PC-3 (cell line): ENCODE results near the gene WHRN. TPM values are rescaled to one million over a fixed set of nuclear protein-coding genes. Genes with fewer than 3 reads are reported as not detected.

Source experiments
- ATAC-seq: fragments of 200-7000 bp; cut with Tn5 transposase; 2 replicates; pipeline ENCODE4 v1.9.1; 2020; ENCODE audit warnings: mild to moderate bottlenecking, moderate library complexity
- BruUV-seq: library from RNA; stranded (reverse); fragments of 400-500 nt; replicated peaks from 2 replicates; lab custom pipeline; 2021; lab: Mats Ljungman, UMichigan
- CTCF ChIA-PET: fragments of 300-600 bp; sonication (Branson Sonifier 250); formaldehyde crosslinking; loops from one replicate; lab custom pipeline; 2022; ENCODE audit warnings: antibody characterized with exemption; lab: Charles Lee
- POLR2A ChIA-PET: fragments of 300-600 bp; sonication (Branson Sonifier 250); formaldehyde crosslinking; loops from one replicate; lab custom pipeline; 2022; ENCODE audit warnings: antibody characterized with exemption; ENCODE audit not compliant: unreplicated experiment; lab: Charles Lee
- DNase-seq: peaks from one replicate; pipeline ENCODE4 v3.0.0-alpha.2; 2015
- H2AFZ ChIP-seq: fragments of 300-600 bp; sonication (generic); 2 replicates; pipeline ENCODE4 v1.6.0; 2016; ENCODE audit warnings: antibody characterized with exemption, low read length
- H3F3A ChIP-seq: fragments of 300-600 bp; sonication (generic); one replicate; pipeline ENCODE4 v1.6.0; 2017; ENCODE audit warnings: antibody characterized with exemption, low read length, control low read depth, mild to moderate bottlenecking; ENCODE audit not compliant: unreplicated experiment
- H3K27ac ChIP-seq: fragments of 300-600 bp; sonication (generic); 2 replicates; pipeline ENCODE4 v1.5.1; 2016; ENCODE audit warnings: mild to moderate bottlenecking, low read length
- H3K27me3 ChIP-seq: fragments of 300-600 bp; sonication (generic); 2 replicates; pipeline ENCODE4 v1.6.1; 2016; ENCODE audit warnings: low read length, mixed read lengths
- H3K36me3 ChIP-seq: fragments of 300-600 bp; sonication (generic); 2 replicates; pipeline ENCODE4 v1.6.1; 2016; ENCODE audit warnings: low read depth, mixed run types, low read length, mixed read lengths
- H3K4me1 ChIP-seq: fragments of 300-600 bp; sonication (generic); 2 replicates; pipeline ENCODE4 v1.5.1; 2016; ENCODE audit warnings: low read length; ENCODE audit not compliant: insufficient read depth
- H3K4me2 ChIP-seq: fragments of 300-600 bp; sonication (generic); 2 replicates; pipeline ENCODE4 v1.6.0; 2016; ENCODE audit warnings: low read length
- H3K4me3 ChIP-seq: fragments of 300-600 bp; sonication (generic); 2 replicates; pipeline ENCODE4 v1.5.1; 2016; ENCODE audit warnings: mild to moderate bottlenecking, low read length, mixed read lengths
- H3K79me2 ChIP-seq: fragments of 300-600 bp; sonication (generic); 2 replicates; pipeline ENCODE4 v1.6.1; 2017; ENCODE audit warnings: low read length, mixed read lengths
- H3K9ac ChIP-seq: fragments of 300-600 bp; sonication (generic); 2 replicates; pipeline ENCODE4 v1.6.0; 2016; ENCODE audit warnings: mild to moderate bottlenecking, low read length
- H3K9me2 ChIP-seq: fragments of 300-600 bp; sonication (generic); replicated peaks from 2 replicates; pipeline ENCODE4 v1.6.1; 2016; ENCODE audit warnings: mixed run types, low read length, mixed read lengths
- H3K9me3 ChIP-seq: fragments of 300-600 bp; sonication (generic); 2 replicates; pipeline ENCODE4 v1.6.1; 2016; ENCODE audit warnings: low read length, mixed read lengths
- H4K20me1 ChIP-seq: fragments of 300-600 bp; sonication (generic); 2 replicates; pipeline ENCODE4 v1.6.1; 2016; ENCODE audit warnings: low read length, mixed read lengths
- EZH2 ChIP-seq: fragments of 300-600 bp; sonication (generic); IDR thresholded peaks from one replicate; pipeline ENCODE4 v1.6.1; 2017; ENCODE audit warnings: antibody characterized with exemption, mild to moderate bottlenecking, low read length; ENCODE audit not compliant: unreplicated experiment
- EZH2phosphoT487 ChIP-seq: fragments of 300-600 bp; sonication (generic); IDR thresholded peaks from 2 replicates; pipeline ENCODE4 v1.6.1; 2018; ENCODE audit warnings: mild to moderate bottlenecking, antibody characterized with exemption, low read length, borderline replicate concordance
- intact Hi-C: fragments of 100-400 bp; cut with micrococcal nuclease; formaldehyde crosslinking; loops from 2 replicates; pipeline ENCODE4 v1.9.0; 2023
- total RNA-seq: library from RNA; depleted of rRNA; stranded (reverse); fragments of >200 nt; gene quantifications from 2 replicates; pipeline ENCODE4 v1.2.3, GENCODE V29; 2014
- TF ChIP-seq, protein P1 (sequence below): fragments of 300-600 bp; sonication (generic); conservative IDR thresholded peaks from 2 replicates; pipeline ENCODE4 v1.5.1; 2017; ENCODE audit warnings: antibody characterized with exemption, low read depth, mild to moderate bottlenecking, low read length

WHRN gene
- total RNA-seq, 1 experiment from 2014 or later: 10.5 TPM

DNA sequence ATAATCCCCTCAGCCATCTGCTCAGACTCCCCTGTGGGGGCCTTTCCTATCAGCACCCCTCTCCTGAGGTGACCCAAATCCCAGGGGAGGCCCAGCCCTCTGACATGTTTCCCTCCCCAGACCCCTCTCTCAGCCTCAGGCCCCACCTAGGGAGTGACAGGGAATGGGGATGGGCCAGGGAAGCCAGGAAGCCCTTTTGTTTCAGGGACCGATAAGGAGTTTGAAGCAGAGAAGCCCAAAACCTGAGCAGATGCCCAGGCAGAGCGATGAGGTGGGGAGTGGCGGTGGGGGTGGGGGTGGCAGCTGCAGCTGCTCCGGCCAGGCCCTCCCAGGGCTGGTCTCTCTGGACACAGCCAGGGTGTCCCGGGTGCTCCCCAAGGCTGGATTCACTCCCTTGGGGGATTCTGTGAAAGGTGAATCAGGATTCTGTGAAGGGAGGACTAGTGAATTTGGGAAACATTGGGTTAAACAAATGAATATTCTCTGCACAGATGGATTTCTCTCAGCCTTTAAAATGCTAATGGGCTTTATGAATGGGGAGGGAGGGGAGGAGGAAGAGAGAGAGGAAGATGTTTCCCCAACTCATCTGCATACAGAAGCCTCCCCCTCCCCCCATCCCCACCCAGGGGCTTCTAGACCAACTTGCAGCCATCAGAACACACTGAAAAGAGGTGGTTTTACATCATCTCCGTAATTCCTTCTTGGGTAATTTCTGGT, 134.9 kb downstream of the WHRN start:
- Histone ChIP-seq H3K4me1 (peaks cover 45% of the 10 kb centered on the region), H3K27ac (no peak overlapping the region), H3K36me3 (no peaks in the 10 kb centered on the region), H3K9me3 (no peaks in the 10 kb centered on the region), H3K9me2 (no peaks in the 10 kb centered on the region), H3K79me2 (no peaks in the 10 kb centered on the region), H3K4me3 (no peak overlapping the region), H2AFZ (no peak overlapping the region), H3K27me3 (no peaks in the 10 kb centered on the region), H3K4me2 (no peak overlapping the region), H4K20me1 (no peaks in the 10 kb centered on the region), H3F3A (no peaks in the 10 kb centered on the region), H3K9ac (no peak overlapping the region)
- intact Hi-C loops: no loop called here
- no peak for ATAC-seq
- DNase-seq: no peak
- TF ChIP-seq EZH2: no peak
- TF ChIP-seq, protein P1, sequence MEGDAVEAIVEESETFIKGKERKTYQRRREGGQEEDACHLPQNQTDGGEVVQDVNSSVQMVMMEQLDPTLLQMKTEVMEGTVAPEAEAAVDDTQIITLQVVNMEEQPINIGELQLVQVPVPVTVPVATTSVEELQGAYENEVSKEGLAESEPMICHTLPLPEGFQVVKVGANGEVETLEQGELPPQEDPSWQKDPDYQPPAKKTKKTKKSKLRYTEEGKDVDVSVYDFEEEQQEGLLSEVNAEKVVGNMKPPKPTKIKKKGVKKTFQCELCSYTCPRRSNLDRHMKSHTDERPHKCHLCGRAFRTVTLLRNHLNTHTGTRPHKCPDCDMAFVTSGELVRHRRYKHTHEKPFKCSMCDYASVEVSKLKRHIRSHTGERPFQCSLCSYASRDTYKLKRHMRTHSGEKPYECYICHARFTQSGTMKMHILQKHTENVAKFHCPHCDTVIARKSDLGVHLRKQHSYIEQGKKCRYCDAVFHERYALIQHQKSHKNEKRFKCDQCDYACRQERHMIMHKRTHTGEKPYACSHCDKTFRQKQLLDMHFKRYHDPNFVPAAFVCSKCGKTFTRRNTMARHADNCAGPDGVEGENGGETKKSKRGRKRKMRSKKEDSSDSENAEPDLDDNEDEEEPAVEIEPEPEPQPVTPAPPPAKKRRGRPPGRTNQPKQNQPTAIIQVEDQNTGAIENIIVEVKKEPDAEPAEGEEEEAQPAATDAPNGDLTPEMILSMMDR: no peak
- ChIA-PET CTCF (no interaction called here), POLR2A (no interaction called here)
- no TSS peak for BruUV-seq

DNA sequence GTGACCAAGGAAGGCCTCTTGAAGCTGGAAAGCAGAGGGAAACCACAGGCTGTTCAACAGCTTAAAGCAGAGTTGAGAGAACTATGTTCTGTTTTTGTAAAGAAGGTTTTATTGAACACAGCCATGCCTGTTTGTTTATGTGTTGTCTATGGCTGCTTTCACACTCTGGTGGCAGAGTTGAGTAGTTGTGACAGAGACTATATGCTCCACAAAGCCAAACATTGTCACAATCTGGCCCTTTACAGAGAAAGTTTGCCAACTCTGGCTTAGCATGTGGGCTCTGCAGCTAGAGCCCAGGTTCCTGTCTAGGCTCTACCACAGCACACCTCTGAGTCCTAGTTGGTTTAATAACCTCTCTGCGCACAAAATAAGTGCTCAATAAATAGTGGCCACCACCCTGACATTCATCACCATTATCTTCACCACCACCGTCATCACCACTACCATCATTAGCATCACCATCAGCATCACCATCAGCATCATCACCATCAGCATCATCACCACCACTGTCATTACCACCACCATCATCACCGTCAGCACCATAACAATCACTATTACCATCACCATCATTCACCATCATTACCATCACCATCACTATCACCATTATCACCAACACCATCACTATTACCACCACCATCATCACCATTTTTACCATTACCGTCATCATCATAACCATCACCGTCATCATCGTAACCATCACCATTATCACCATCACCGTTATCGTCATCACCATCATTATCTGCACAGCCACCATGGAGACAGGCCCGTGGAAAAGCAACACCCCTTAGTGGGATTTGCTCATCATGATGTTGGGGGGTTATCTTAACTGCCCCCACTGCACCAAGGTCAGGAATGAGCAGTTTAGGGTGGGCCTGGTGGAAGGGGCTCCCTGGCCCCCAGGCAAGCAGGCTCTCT, 135.8 kb downstream of the WHRN start:
- Histone ChIP-seq H3K4me1 (peaks cover 52% of the 10 kb centered on the region), H3K9me3 (no peaks in the 10 kb centered on the region), H3K9ac (no peak overlapping the region), H3K27ac (no peak overlapping the region), H3K27me3 (no peaks in the 10 kb centered on the region), H3K4me3 (no peak overlapping the region), H3K79me2 (no peaks in the 10 kb centered on the region), H3K36me3 (no peaks in the 10 kb centered on the region), H2AFZ (no peak overlapping the region), H4K20me1 (no peaks in the 10 kb centered on the region), H3K9me2 (no peaks in the 10 kb centered on the region), H3F3A (no peaks in the 10 kb centered on the region), H3K4me2 (no peak overlapping the region)
- BruUV-seq: no TSS peak
- ATAC-seq: no peak
- TF ChIP-seq EZH2 (no peak), EZH2phosphoT487 (no peak)
- TF ChIP-seq, protein P1: no peak
- intact Hi-C loops: no loop called here
- CTCF ChIA-PET: no interaction called here
- POLR2A ChIA-PET: no interaction called here
- no peak for DNase-seq
